CD4-positive, alpha-beta T cell treated with Interleukin-6 at 100 ng/mL for 8 hours (primary cell): ENCODE data around the gene NACC2.

Source experiments
- DNase-seq: peaks from one replicate; pipeline ENCODE4 v3.0.0-alpha.2; 2020; ENCODE audit warnings: mixed read lengths, low spot score

The NACC2 gene

GRCh38 chr9:136055715-136056545 lies 39.2 kb downstream of the NACC2 start:
- no peak for DNase-seq

DNA sequence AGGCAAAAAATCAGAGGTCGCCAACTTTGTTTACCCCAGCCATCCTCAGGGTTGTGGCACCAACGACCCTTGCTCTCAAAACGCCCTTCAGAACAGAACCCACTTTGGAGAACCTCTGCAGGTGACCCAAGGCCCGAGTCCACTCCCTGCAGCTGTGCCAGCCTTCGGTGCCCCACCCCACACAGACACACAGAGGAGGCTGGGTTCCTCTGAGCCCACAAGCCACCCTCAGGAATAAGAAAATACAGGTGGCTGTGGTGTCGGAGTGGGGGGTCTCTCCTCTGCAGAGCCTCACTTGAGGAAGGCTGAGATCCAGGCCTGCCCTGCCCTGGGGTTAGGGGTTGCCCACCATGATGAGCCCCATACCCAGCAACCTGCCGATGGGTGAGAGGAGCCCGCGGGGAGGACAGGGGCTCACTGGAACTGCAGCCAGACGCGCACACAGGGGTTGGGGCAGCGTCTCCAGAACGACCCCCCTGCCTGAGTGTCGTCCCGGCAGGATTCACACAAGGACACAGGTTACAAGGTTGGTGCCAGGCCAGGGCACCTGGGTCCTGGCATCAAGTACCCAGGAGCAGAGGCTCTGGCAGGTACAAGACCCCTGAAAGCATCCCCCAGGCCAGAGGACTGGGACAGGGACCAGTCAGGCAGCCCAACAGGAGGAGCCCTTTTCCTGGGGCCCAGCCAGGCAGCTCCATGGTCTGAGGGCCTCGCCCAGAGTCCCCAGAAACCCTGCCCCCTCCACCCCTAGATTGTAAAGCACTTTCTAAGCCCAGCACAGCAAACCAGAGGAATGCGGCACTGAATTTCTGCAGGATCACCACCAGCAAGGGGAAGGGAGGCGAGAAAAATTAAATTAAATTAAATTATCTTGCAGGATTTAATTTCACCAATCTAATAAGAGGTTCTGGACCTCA lies 40.0 kb downstream of the NACC2 start:
- DNase-seq, result no peak

- DNase-seq, result no peak
Measured at GRCh38 chr9:136054146-136054545, 40.9 kb downstream of the NACC2 start.

DNA sequence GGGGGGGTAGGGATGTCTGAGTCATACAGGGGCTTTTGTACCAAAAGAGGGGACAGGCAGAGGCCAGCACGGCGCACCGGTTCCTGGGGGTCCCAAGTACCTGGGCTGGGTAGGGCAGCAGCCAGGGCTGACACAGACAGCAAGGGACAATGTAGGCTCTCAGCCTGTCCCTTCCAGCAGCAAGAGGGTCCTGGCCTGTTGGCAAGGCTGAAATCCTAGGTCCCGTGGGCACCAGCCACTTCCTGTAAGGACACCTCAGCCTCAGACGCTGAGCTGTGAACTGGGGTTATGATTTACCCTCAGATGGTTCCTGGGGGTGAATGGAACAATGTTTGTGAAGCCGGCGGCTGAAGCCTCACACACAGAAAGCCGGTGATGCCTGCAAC lies 41.3 kb downstream of the NACC2 start:
- DNase-seq, result no peak

- no peak for DNase-seq
Measured at GRCh38 chr9:136052991-136053756, 41.9 kb downstream of the NACC2 start.

DNA sequence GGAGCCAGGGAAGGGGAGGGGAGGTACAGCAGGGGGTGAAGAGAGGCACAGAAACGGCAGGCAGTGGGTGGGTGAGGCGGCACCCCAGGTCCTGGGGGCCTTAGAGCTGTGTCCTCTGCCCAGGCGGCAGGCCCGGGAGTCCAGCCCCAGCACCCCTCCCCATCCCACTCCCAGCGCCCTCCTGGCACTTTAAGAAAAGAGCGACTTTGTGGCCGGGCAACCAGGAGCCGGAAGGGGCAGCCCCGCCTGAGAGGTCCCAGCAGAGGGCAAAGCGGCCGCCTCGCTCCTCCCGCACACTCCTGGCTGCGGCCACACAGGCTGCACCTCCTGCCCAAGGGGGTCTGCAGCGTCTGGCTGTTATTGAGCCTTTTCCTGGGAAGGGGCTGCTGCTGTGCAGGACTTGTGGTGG lies 42.6 kb downstream of the NACC2 start:
- DNase-seq, result no peak

GRCh38 chr9:136051837-136052471 lies 43.1 kb downstream of the NACC2 start:
- DNase-seq, result no peak

DNA sequence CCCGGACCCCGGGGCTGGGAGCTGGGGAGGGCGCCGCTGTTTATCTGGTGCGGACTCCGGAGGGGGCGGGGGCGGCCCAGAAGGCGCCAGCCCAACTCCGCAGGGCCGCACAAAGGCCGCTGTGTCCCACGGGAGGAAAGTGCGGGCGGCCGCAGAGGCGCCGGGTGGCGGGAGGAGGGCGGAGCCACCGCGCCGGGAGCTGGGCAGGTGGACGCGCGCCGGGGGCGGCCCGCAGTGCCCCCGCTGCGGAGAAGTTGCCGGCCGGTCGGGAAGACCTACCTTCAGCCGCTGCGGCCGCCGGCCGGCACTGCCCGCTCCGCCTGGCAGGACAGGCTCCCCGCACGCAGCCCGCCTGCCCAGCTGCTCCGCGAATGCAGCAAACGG lies 43.6 kb downstream of the NACC2 start:
- no peak for DNase-seq

- no peak for DNase-seq
Measured at GRCh38 chr9:136050701-136051452, 44.2 kb downstream of the NACC2 start.

GRCh38 chr9:136050266-136050700 lies 44.8 kb downstream of the NACC2 start:
- DNase-seq, result no peak

DNA sequence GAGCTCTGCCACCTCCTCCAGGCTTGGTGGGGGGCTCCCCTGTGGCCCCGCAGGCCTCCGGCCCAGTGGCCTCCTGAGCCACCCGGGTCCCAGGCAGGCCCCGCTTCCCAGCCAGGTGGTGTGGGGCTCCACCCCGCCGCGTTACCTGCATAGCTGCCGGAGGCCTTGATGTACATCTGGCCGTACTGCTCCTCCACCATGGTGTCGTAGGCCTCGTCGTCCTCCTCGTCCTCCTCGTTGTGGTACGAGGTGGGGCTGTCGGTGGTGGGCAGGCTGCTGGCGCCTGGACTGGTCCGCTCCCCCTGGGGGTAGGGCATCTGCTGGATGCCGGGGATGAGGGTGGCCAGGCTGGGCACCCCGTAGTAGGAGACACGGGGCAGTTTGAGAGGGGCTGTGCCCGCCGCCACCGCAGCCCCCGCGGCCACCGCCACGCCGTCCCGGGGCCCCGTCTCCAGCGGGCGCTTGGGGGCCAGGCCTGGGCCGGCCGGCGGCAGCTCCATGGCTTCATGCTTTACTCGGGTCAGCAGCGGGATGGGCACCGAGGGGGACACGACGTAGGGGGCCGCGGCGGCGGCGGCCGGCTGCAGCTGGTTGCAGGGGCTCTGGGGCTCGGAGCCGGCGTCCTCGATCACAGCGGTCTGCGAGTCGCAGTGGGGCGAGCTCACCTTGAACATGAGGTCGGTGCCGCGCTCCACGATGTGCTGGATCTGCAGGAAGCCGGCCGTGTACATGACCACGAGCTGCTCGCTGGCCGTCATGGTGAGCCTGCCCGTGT lies 45.4 kb downstream of the NACC2 start:
- no peak for DNase-seq

DNA sequence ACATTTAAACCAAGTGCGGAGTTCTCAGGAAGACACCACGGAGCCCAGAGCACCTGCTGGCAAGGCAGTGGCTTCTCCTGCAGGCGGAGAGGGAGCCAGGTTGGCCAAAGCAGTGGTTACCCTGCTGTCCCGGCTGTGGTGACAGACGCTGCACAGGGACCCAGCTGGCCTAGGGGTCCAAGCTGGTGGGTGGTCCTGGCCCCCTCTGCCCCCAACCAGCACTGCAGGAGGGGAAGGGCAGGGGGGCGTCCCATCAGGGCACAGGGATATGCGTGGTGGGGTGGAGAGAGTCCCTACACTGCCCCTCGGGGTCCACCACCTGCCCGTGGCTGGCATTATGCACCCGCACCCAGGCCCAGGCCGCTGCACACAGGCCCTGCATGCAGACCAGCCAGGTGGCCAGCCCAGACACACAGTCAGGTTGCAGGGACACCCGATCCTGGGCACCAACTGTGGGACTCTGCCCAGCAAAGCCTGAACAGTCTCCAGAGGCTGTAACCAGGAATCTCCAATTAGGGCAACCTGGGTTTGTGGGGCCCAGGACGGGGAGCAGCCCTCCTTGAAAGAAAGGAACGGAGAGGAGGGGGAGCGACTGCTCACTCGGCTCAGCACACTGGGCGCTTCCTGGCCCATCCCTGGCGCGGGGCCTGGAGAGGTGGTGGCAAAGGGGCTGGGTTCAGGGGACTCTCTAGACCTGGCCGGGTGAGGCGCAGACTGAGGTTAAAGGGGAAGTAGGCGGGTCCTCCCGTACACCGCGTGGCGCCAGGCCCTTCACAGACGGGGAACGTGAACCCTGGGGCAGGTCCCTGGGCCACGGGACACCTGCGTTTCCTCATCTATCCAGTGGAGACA lies 46.3 kb downstream of the NACC2 start:
- no peak for DNase-seq

DNA sequence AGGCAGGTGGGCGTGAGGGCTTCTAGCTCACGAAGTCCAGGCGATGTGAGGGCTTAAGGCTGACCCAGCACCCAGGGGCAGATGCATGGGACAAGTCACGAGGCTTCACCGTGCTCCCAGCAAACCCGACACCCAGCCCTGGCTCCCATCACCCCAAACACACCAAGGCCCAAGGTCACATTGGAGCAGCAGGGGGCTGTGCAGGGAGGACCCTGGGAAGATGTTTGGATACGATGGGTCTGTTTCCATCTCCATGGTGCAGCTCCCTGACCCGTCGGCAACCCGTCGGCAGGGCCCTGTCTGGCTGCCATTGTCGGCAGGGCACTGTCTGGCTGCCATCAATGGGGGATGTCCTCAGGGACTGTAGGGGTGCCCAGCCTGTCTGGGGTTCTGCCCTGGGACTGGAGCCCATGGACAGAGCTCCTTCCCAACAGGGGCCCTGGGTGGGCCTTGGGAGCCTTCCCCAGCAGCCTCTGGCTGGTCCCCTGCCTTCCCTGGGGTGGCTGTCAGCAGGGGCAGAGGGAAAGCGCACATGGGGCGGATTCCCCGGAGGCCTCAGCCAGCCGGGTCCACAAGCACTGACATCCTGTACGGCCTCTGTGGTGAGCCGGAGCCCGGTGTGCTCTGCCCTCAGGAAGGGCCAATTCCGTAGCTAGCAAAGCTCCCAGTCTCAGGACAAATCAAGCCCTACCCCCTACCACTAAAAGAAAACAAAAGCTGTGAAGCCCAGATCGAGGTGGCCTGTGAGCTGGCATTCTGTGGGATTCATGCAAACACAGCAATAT lies 47.1 kb downstream of the NACC2 start:
- no peak for DNase-seq

DNA sequence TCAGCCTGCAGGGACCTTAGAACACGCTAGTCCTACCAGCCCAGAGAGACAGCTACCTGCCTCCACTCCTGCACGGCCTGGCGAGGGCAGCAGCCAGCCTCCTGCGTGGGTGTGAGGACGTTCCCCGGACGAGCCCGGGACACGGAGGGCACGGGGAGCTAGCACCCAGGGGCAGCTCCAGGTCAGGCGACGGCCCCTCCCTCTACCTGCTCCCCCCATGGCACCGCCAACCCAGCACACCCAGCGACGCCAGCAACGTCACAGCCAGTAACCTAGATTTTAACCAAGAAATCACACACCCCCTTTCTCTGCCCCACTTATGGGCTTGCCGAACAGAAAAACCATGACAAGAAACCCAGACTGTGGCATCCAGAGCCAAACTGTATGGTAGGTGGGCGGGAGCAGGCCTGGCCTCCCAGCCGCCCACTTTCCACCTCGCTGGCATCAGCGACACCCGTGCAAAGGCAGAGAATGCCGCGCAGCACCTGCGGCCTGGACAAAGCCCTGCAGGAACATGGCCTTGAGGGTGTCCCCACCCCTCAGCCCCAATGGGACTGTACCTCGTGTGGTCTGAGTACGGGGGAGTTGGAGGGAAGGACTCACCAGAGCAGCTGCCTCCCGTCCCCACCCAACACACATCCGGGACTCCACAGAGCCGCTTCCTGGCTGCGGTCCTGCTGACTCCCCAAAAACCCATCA lies 47.9 kb downstream of the NACC2 start:
- DNase-seq, result no peak

DNA sequence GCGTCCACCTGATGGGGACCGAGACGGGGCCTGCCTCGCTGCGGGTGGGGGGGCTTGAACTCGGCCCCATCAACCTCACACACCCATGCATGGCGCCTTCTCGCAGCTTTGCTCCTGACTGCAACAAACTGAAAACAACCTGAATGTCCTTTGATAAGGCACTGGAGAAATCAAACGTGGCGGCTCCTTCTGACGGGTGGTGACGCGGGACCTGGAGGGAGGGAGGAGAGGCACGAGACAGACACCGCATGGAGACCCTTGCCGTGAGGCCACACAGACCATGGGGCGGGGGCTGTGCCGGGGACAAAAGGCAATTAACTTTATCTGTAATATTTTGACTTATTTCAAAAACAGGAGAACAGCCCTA lies 48.6 kb downstream of the NACC2 start:
- DNase-seq, result no peak

DNA sequence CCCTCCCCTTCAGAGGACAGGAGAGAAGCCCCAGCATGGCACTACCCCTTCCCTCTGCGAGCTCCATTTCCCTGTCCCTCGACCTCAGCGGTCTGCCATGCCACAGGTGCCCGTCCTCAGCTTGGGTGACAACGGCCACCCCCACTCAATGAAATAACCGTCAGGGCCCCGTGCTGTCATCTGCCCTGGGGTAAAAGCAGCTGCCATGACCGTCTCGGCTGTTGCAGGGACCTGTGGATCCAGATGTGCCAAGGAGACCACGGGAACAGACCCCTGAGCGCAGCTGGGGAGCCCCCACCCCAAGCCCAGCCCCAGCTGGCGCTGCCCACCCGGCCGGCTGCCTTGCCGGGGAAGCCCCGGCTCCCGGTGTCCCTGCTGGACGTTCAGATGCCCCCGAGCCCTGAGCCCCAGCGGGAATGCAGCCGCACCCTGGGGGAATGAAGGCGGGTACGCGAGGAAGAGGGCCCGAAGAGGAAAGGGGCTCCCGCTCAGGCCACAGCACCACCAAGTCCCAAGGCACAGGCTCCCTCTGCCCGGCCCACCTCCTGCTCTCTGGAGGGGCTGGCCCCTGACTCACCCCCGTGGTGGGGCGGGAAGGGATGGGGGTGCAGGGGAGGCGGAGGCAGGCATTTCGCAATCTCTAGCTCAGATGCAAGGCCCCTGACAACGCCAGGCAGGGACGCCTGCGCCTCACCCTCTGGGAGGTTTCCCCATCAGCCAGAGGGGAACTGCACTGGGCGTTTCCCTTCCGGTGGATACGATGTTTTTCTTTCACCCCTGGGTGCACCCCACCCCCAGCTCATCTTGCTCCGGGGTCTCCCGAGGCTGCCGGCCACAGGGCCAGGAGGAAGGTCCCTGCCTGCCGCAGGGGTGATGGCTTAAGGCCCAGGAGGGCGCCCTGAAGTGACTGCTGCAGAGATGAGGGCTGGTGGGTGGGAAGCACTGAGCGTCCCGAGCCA lies 49.2 kb downstream of the NACC2 start:
- DNase-seq, result no peak
